SK-N-SH treated with all-trans-retinoic acid at 6 μM for 48 hours (cell line): ENCODE data around the gene CAGE1.

Experiments used
- ESRRG ChIP-seq: fragments of 250-450 bp; sonication (Bioruptor Pico); IDR thresholded peaks from 2 replicates; pipeline ENCODE4 v1.6.1; 2021; ENCODE audit warnings: mild to moderate bottlenecking
- ZFP30 ChIP-seq: fragments of 450-650 bp; formaldehyde crosslinking; IDR thresholded peaks from 2 replicates; pipeline ENCODE4 v1.5.0; 2022; ENCODE audit warnings: mild to moderate bottlenecking, moderate library complexity
- ZNF565 ChIP-seq: fragments of 450-650 bp; formaldehyde crosslinking; conservative IDR thresholded peaks from 2 replicates; pipeline ENCODE4 v1.5.0; 2020; ENCODE audit warnings: low read depth, mild to moderate bottlenecking, moderate library complexity
- ZNF8 ChIP-seq: fragments of 450-650 bp; formaldehyde crosslinking; IDR thresholded peaks from 2 replicates; pipeline ENCODE4 v1.5.0; 2020; ENCODE audit warnings: mild to moderate bottlenecking, moderate library complexity

- TF ChIP-seq ESRRG (CRISPR knock-in tag), result no peak
- no peak for TF ChIP-seq ZNF8
- no peak for TF ChIP-seq ZNF565
- no peak for TF ChIP-seq ZFP30 (CRISPR knock-in tag)
Measured at GRCh38 chr6:7315948-7316365, 73.6 kb downstream of the CAGE1 start.
